GM12878 (cell line): ENCODE data around the gene ANKRD24.

Experiments
- ASH2L ChIP-seq: fragments of 300-600, 200-600 bp; sonication (generic); IDR thresholded peaks from 2 replicates; pipeline ENCODE4 v1.6.1; 2017; ENCODE audit warnings: low read depth, mild to moderate bottlenecking, borderline replicate concordance
- BHLHE40 ChIP-seq, 2 experiments: fragments of 450-650 bp in 1 of 2; IDR thresholded peaks; 2 replicates each; pipeline ENCODE4 v1.6.1; 2011 to 2017; ENCODE audit warnings: low read depth in 2 of 2, borderline replicate concordance in 1 of 2, improper control_type of control experiment in 1 of 2, low read length in 1 of 2, mild to moderate bottlenecking in 1 of 2
- EGR1 ChIP-seq, 2 experiments: IDR thresholded peaks; 1 replicate in 1 of 2; 2 replicates in 1 of 2; pipeline ENCODE4 v1.6.1; 2011 to 2012; ENCODE audit warnings: low read depth in 2 of 2, low read length in 2 of 2, borderline replicate concordance in 1 of 2, mild to moderate bottlenecking in 1 of 2, moderate library complexity in 1 of 2
- JUNB ChIP-seq: IDR thresholded peaks from 2 replicates; pipeline ENCODE4 v1.6.1; 2016; ENCODE audit warnings: antibody characterized with exemption, mild to moderate bottlenecking
- MYC ChIP-seq: IDR thresholded peaks from 2 replicates; pipeline ENCODE4 v1.6.1; 2011; ENCODE audit warnings: mild to moderate bottlenecking, low read length, moderate library complexity, inconsistent platforms; ENCODE audit not compliant: insufficient read depth, insufficient replicate concordance, insufficient read length, severe bottlenecking
- POLR2A ChIP-seq: IDR thresholded peaks from 2 replicates; pipeline ENCODE4 v1.6.1; 2011; ENCODE audit warnings: low read depth, mild to moderate bottlenecking, low read length
- TF ChIP-seq, protein P1 (sequence below), 3 experiments: IDR thresholded peaks in 2 of 3; conservative IDR thresholded peaks in 1 of 3; 2 replicates each; pipeline ENCODE4 v1.5.1; 2011; ENCODE audit warnings: low read depth in 3 of 3, low read length in 3 of 3, mild to moderate bottlenecking in 3 of 3, control low read depth in 2 of 3, moderate library complexity in 2 of 3, inconsistent platforms in 1 of 3, mixed read lengths in 1 of 3; ENCODE audit not compliant: control insufficient read depth in 2 of 3, insufficient read depth in 1 of 3; ENCODE audit errors: extremely low read depth in 1 of 3
- TF ChIP-seq, protein P2 (sequence below): IDR thresholded peaks from 2 replicates; pipeline ENCODE4 v1.6.1; 2012; ENCODE audit warnings: low read depth, low read length, improper control_type of control experiment
- TF ChIP-seq, protein P3 (sequence below): IDR thresholded peaks from 2 replicates; pipeline ENCODE4 v1.6.1; 2011; ENCODE audit warnings: low read depth, mild to moderate bottlenecking, low read length, moderate library complexity, borderline replicate concordance; ENCODE audit errors: extremely low read depth
- TF ChIP-seq, protein P4 (sequence below): IDR thresholded peaks from 2 replicates; pipeline ENCODE4 v1.6.1; 2011; ENCODE audit warnings: low read depth, low read length, improper control_type of control experiment, borderline replicate concordance
- TF ChIP-seq, protein P5 (sequence below): fragments of 450-650 bp; IDR thresholded peaks from 2 replicates; pipeline ENCODE4 v1.6.1; 2014; ENCODE audit warnings: mild to moderate bottlenecking
- TF ChIP-seq, protein P6 (sequence below): IDR thresholded peaks from 2 replicates; pipeline ENCODE4 v1.6.1; 2011; ENCODE audit warnings: mild to moderate bottlenecking, low read depth, low read length, moderate library complexity; ENCODE audit not compliant: insufficient replicate concordance
- TF ChIP-seq, protein P7 (sequence below): IDR thresholded peaks from 2 replicates; pipeline ENCODE4 v1.6.1; 2012; ENCODE audit warnings: mild to moderate bottlenecking, low read depth, low read length

DNA sequence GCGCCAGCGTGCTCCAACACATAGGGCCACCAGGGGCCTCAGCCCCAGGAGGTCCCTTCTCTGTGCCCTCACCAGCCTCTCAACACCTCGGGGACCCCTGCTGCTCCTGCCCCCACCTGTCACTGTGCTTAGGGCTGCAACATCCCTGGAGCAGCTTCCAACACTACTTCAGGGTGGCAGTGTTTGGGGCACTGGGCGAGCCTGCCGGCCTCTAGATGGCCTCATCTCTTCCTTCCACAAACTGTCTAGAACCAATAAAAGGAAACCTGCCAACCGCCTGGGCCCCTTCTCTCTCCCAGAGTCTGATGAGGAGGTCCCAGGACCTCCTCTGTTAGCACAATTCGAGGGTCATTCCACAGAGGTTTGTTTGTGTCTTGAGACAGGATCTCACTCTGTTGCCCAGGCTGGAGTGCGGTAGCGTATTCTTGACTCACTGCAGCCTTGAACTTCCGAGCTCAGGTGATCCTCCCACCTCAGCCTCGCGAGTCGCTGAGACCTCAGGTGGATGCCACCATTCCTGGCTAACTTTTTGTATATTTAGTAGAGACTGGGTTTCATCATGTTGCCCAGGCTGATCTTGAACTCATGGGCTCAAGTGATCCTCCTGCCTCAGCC lies 86.4 kb downstream of the ANKRD24 start:
- no peak for TF ChIP-seq EGR1 (IDR thresholded peaks at IDR 0.05; ENCODE audit: borderline replicate concordance in 1 of 2, low read depth in 2 of 2, low read length in 2 of 2)
- TF ChIP-seq, protein P1, sequence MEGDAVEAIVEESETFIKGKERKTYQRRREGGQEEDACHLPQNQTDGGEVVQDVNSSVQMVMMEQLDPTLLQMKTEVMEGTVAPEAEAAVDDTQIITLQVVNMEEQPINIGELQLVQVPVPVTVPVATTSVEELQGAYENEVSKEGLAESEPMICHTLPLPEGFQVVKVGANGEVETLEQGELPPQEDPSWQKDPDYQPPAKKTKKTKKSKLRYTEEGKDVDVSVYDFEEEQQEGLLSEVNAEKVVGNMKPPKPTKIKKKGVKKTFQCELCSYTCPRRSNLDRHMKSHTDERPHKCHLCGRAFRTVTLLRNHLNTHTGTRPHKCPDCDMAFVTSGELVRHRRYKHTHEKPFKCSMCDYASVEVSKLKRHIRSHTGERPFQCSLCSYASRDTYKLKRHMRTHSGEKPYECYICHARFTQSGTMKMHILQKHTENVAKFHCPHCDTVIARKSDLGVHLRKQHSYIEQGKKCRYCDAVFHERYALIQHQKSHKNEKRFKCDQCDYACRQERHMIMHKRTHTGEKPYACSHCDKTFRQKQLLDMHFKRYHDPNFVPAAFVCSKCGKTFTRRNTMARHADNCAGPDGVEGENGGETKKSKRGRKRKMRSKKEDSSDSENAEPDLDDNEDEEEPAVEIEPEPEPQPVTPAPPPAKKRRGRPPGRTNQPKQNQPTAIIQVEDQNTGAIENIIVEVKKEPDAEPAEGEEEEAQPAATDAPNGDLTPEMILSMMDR (IDR thresholded peaks at IDR 0.05 in 2 of 3, conservative IDR thresholded peaks at IDR 0.05 in 1 of 3; ENCODE audit: control insufficient read depth in 2 of 3, extremely low read depth in 1 of 3, insufficient read depth in 1 of 3, low read depth in 3 of 3, low read length in 3 of 3) = no peak
- no peak for TF ChIP-seq POLR2A
- TF ChIP-seq, protein P2, sequence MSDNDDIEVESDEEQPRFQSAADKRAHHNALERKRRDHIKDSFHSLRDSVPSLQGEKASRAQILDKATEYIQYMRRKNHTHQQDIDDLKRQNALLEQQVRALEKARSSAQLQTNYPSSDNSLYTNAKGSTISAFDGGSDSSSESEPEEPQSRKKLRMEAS = no peak
- TF ChIP-seq, protein P3, sequence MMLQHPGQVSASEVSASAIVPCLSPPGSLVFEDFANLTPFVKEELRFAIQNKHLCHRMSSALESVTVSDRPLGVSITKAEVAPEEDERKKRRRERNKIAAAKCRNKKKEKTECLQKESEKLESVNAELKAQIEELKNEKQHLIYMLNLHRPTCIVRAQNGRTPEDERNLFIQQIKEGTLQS = no peak
- TF ChIP-seq, protein P4, sequence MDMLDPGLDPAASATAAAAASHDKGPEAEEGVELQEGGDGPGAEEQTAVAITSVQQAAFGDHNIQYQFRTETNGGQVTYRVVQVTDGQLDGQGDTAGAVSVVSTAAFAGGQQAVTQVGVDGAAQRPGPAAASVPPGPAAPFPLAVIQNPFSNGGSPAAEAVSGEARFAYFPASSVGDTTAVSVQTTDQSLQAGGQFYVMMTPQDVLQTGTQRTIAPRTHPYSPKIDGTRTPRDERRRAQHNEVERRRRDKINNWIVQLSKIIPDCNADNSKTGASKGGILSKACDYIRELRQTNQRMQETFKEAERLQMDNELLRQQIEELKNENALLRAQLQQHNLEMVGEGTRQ = no peak
- TF ChIP-seq MYC = no peak
- no peak for TF ChIP-seq BHLHE40 (IDR thresholded peaks at IDR 0.05; ENCODE audit: borderline replicate concordance in 1 of 2, low read depth in 2 of 2, low read length in 1 of 2)
- TF ChIP-seq, protein P5, sequence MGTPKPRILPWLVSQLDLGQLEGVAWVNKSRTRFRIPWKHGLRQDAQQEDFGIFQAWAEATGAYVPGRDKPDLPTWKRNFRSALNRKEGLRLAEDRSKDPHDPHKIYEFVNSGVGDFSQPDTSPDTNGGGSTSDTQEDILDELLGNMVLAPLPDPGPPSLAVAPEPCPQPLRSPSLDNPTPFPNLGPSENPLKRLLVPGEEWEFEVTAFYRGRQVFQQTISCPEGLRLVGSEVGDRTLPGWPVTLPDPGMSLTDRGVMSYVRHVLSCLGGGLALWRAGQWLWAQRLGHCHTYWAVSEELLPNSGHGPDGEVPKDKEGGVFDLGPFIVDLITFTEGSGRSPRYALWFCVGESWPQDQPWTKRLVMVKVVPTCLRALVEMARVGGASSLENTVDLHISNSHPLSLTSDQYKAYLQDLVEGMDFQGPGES = no peak
- no peak for TF ChIP-seq JUNB
- TF ChIP-seq, protein P6, sequence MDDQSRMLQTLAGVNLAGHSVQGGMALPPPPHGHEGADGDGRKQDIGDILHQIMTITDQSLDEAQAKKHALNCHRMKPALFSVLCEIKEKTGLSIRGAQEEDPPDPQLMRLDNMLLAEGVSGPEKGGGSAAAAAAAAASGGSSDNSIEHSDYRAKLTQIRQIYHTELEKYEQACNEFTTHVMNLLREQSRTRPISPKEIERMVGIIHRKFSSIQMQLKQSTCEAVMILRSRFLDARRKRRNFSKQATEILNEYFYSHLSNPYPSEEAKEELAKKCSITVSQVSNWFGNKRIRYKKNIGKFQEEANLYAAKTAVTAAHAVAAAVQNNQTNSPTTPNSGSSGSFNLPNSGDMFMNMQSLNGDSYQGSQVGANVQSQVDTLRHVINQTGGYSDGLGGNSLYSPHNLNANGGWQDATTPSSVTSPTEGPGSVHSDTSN = no peak
- TF ChIP-seq, protein P7, sequence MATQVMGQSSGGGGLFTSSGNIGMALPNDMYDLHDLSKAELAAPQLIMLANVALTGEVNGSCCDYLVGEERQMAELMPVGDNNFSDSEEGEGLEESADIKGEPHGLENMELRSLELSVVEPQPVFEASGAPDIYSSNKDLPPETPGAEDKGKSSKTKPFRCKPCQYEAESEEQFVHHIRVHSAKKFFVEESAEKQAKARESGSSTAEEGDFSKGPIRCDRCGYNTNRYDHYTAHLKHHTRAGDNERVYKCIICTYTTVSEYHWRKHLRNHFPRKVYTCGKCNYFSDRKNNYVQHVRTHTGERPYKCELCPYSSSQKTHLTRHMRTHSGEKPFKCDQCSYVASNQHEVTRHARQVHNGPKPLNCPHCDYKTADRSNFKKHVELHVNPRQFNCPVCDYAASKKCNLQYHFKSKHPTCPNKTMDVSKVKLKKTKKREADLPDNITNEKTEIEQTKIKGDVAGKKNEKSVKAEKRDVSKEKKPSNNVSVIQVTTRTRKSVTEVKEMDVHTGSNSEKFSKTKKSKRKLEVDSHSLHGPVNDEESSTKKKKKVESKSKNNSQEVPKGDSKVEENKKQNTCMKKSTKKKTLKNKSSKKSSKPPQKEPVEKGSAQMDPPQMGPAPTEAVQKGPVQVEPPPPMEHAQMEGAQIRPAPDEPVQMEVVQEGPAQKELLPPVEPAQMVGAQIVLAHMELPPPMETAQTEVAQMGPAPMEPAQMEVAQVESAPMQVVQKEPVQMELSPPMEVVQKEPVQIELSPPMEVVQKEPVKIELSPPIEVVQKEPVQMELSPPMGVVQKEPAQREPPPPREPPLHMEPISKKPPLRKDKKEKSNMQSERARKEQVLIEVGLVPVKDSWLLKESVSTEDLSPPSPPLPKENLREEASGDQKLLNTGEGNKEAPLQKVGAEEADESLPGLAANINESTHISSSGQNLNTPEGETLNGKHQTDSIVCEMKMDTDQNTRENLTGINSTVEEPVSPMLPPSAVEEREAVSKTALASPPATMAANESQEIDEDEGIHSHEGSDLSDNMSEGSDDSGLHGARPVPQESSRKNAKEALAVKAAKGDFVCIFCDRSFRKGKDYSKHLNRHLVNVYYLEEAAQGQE = no peak
- no peak for TF ChIP-seq ASH2L
